NOMO-1 treated with DMSO at 0.1 percent for 48 hours (cell line): Measurements from ENCODE around the gene NR1D1.
"Not testable (repeated sequence)": the region's sequence is repeated elsewhere in the genome, so short reads cannot be mapped to it uniquely, and the experiment has no call there.

Source experiments
- DNase-seq: peaks from one replicate; lab custom pipeline; 2025; ENCODE audit not compliant: unreplicated experiment; lab: John Stamatoyannopoulos, UW

The NR1D1 gene

DNA sequence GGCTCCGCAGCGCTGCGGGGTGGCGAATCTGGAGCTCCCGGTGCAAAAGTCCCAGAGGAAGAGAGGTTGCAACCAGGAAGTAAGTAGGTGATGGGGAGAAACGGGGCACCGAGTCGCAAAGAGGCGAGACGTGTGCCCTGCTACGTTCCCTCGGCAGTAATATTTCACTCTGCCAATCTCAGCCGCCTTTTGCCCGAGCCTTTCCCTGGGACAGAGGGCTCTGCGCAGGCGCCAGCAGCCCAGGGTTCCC, at the start of gene NR1D1:
Gene NR1D1 (minus strand): TSS at position 171 of the 250 bp plus-strand sequence. CDS start 495 bp downstream, outside the sequence.
- DNase-seq, result no peak

DNA sequence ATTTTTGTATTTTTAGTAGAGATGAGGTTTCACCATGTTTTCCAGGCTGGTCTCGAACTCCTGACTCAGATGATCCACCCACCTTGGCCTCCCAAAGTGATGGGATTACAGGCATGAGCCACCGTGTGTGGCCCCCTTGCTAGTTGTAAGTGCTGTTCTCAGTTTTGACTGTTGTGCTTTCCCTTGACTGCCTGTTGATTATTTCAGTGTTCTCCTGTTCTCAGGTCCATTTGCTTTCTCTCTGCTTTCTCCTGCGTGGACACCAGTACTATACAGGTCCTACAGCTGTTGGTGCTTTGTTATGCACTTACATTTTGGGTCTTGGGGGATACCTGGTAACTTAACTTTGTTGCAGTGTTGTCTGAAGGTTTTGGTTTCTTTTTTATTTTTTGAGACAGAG, 48.1 kb upstream of the NR1D1 start:
- no peak for DNase-seq

GRCh38 chr17:40145476-40145875, 45.1 kb upstream of the NR1D1 start:
- DNase-seq, result no peak

DNA sequence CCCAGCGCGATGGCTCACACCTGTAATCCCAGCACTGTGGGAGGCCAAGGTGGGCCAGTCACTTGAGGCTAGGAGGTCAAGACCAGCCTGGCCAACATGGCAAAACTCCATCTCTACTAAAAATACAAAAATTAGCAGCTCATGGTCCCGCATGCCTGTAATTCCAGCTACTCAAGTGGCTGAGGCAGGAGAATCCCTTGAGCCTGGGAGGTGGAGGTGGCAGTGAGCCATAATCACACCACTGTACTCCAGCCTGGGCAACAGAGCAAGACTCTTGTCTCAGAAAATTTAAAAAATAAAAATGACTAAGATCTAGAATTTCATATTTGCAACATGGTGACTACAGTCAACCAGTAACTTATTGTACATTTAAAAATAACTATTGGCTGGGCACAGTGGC, 42.8 kb upstream of the NR1D1 start:
- DNase-seq, result not testable (repeated sequence)

DNA sequence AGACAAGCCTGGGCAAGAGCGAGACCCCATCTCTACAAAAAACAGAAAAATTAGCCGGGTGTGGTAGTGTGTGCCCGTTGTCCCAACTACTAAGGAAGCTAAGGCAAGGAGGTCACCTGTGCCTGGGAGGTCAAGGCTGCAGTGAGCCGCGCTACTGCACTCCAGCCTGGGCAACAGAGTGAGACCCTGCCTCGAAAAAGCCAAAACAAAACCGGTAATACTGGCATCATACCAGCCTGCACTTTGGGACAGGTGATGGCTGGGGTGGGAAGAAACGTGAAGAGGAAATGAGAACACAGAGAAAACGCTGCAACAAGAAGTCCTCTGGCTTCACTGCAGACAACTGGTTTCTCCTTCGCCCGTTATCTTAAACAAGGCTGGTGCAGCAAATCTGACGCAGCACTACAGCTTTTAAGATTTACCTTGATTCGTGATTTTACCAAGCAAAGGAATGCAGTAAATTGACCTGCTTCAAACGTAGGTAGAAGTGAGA, 39.2 kb upstream of the NR1D1 start:
- peak; percentile 38 for DNase-seq

GRCh38 chr17:40135817-40136216, 35.4 kb upstream of the NR1D1 start:
- DNase-seq, result no peak

GRCh38 chr17:40134184-40134583, 33.8 kb upstream of the NR1D1 start:
- DNase-seq, result no peak

DNA sequence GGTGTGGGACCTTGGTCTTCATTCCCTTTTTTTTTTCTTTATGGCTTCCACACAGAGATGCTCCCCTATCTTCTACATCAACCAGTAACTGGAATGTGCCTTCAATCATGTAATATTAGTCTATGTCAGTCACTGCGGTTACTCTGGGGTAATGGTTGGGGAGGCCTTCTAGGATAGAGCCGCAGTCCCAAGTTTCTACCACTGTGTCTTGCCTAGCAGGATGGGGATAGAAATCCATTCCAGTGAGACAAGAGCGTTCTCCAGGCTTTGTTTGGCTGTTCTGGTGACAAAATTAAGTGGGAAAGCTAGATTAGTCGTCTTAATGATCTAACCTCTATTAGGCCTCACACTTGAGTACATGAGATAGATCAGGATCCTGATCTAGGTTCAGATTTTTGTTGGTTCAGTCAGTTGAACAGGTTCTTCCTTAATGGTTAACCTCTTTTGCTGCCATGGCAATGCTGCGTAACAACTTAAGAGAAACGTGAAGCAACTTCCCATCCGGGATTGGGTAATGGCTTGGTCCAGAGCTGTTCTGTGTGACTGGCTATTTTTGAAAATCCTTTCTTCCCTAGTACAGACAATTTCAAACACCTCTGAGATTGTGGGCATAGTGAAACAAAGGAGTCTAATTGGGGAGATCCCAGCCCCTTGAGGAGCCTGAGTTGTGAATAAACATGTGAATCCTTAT, 30.1 kb upstream of the NR1D1 start:
- DNase-seq, result peak; percentile 96

GRCh38 chr17:40129498-40129897, 29.1 kb upstream of the NR1D1 start:
- no peak for DNase-seq

- peak; percentile 33 for DNase-seq
Measured at GRCh38 chr17:40124279-40125141, 24.1 kb upstream of the NR1D1 start.

GRCh38 chr17:40123811-40124114, 23.4 kb upstream of the NR1D1 start:
- no peak for DNase-seq

DNA sequence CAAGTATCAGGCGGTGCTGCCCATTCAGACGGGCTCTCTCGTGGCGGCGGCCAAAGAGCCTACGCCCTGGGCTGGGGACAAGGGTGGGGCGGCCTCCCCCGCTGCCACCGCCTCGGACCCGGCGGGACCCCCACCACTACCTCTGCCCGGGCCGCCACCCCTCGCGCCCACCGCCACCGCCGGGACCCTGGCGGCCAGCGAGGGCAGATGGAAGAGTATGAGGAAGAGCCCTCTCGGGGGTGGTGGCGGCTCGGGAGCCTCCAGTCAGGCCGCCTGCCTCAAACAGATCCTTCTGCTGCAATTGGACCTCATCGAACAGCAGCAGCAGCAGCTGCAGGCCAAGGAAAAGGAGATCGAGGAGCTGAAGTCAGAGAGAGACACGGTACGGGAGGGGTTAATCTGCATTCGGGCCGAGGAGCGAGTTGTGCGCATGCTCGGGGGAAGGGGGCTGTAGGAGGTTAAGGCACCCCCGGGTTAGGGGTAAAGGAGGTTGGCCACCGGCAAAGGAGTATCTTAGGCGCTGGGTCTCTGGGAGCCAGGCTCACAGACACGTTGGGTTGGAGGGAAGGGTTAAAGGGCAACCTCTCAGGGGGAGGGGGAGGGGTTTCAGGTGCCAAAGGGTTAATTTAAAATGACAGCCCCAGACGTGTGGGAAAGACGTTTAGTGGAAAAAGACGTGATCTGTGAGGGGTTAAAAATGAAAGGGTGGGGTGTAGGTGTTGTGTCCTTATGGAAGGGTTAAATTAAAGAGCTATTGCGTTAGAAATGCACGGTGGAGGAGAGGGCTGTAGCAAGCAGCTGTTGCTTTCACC, 22.8 kb upstream of the NR1D1 start:
- DNase-seq, result peak; percentile 38

DNA sequence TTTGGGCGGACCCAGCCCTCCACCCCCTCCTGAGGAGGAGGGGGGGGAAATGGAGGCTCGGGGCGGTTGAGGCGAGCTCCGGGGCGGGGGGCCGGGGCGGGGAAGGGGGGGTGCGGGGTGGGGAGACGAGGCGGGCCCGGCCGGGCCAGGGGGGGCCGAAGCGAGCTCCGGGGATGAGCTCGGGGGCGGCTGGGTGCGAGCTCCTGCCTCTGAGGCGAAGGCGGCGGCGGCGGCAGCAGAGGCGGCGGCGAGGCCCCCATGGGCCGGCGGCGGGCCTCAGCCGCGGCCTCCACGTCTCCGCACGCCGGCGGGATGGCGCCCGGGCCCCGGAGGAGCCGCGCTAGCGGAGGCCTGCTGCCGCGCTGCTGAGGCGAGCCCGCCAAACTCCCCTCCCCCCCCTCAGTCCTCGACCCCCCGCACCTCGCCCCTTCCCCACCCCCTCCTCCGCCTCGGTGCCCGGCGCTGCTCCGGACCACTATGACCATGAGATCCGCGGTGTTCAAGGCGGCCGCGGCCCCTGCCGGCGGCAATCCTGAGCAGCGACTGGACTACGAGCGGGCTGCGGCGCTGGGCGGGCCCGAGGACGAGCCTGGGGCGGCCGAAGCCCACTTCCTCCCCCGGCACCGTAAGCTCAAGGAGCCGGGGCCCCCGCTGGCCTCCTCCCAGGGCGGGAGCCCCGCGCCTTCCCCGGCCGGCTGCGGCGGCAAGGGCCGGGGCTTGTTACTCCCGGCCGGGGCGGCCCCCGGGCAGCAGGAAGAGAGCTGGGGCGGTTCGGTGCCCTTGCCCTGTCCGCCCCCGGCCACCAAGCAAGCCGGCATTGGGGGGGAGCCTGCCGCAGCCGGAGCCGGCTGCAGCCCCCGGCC, 22.0 kb upstream of the NR1D1 start:
- peak; percentile 10 for DNase-seq

DNA sequence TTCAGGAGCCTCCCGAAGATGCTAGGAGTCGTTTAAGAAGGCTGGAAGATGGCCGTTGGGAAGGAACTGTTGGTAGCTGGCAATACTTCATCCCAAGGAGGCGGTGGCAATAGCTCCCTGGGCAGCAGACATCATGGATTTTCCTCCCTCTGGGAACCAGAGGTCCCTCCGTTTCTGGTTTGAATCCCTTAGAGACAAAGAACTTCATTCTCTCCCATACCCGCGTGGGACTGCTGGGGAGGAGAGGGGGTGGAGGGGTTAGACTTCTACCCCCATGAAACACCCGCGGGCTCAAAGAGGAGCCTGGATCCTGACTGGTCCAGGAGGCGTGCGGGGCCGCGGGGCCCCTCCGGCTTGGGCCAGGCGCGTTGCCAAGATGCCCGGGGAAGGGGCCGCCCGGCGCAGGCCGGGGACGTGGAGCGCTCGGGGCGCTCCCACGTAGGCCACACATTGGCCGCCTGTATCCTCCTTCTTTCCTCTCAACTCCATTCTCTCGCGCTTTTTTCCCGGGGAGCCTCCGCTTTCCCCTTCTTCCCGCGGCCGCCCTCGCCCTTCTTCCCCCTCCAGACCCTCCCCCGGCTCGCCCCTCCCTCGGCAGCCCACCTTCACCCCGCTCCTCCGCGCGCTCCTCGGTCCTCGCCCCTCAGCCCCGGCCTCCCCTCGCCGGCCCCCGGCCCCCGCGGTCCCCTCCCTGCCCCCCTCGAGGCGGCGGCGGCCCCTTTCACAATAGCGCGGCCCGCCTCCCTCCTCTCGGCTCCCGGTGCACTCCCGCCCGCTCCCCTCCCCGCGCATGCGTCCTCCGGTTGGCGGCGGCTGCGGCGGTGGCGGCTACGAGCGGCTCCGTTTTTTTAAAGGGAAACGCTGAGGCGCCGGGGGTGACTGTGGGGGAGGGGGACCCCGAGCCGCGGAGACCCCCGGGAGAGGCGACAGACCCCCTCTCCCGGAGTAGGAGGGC, 21.1 kb upstream of the NR1D1 start, which contains the start of gene MSL1:
Gene MSL1 (plus strand): TSS at position 791 of the 955 bp plus-strand sequence. CDS start 642 bp downstream, outside the sequence.
- peak; percentile 49 for DNase-seq

DNA sequence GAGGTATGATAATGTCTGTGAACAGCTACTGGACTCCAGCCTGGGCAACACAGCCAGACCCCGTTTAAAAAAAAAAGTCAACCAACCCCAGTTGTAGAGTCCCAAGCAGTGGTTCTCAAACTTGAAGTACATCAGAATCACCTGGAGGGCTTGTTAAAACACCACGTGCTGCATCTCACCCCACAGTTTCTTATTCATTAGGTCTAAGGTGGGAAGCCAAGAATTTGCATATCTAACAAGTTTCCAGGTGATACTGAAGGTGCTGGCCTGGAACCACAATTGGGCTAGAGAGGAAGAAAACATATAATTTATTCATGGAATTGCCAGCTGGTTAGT, 14.7 kb upstream of the NR1D1 start:
- no peak for DNase-seq

DNA sequence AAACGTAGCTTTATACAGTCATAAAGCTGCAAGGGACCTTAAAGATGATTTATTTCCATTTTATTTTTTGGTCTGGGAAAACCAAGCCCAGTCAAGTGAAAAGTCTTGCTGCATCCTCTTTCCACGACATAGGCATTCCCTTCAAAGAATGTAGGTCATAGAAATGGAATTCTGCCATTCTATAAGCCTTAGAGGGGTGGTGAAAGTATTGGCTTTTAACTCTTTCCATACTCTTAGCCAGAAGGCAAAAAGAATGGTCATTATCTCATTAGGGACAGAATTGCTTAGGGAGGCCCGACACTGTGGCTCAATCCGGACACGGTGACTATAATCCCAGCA, 13.5 kb upstream of the NR1D1 start:
- no peak for DNase-seq

DNA sequence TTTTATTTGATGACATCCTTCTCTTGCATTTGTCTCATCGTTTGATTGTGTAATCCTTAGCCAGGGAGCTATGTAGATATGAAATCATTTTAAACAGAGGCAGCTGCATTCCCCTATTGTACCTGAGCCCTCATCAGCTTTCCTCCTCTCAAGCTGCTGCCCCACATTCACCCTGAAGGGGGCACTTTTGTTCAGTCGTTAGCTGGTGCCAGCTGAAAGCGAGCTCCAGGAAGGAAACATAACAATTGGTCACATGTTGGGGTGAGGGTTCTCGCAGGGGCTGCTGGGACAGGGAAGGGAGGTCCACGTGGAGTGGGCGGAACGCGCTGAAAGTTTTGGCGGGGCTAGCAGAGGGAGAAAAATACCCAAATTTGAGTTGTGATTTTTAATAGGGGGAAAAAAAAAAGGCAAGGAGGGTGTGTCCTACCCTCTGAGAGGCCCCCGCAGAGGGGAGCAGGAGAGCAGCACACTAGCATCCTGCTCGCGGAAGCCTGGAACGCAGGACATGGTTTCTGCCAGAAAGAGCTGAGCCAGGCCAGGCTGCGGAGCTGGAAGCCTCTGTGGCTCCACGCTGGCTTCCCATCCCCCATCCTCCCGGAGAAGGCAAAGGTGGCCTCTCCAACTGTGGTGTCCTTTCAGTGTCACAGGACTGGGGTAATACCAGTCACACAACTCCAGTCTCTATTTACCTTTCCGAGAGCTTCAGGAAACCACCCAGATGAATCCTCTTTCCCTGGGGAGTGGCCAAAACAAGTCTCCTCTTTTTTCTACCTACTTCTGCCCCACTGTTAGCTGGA, 12.9 kb upstream of the NR1D1 start:
- peak; percentile 98 for DNase-seq

DNA sequence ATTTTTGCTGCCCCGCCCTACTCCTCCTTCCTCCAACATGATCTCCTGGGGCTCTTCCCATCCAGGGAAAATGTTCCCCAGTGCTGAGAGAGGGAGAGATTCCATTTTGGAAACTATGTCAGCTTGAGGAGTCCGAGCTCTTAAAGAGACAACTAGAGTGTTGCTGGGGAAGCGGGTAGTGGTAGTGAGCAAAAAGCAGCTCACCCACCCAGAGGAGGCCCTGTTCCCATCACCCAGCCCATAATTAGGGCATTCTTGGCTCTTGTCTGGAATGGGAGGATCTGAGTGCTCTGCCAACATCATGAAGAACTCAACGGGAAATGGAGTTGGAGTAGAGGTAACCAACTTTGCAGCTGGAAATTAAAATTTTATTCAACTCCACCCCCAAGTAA, 12.3 kb upstream of the NR1D1 start:
- no peak for DNase-seq

DNA sequence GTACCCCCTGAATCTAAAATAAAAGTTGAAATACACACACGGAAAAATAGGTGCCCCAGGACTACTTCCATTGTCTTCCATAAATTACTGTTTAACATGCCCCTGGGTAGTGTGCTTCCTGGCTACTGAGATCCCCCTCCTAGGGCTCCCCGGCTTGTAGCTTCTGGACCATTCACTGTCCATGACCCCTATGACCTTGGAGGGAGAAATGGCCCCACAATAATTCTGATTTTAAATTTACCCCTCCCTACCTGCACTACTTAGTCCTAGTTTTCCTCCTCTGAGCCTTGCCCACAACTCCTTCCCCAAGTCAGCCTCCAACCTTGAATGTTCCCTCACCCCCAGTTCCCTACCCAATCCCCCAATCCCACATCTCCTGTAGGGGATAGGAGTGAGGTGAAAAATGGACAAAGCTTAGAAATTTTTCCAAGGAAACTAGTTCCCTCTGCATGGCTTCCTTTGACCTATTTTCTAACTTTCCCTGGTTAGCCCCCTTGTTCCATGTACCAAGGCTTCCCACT, 11.9 kb upstream of the NR1D1 start:
- DNase-seq, result no peak
